Measurements from ENCODE around the gene NR3C1. TPM values are rescaled to one million over a fixed set of nuclear protein-coding genes. Genes with fewer than 3 reads are reported as not detected.

NR3C1 gene
- total and polyA plus RNA-seq, 2 of the 4 experiments (the other 2 are of a cell fraction), result 13.7 to 77.4 TPM

DNA sequence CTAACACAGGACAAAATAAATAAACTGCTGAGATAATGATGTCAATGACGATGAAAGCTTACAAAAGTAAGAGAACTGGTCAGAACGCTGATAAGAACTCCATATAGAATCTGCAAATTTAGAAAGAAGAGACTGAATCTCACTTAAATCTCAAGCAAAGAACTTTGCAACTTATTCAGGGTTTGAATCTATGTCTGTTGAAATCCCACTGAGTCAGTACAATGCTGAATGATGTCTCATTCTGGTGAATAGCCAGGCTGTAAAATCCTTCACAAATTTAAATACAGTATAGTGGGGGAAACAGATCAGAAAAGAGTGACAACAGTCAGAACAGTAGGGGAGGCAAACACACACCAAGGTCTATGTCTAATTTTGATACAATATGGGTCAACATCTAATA is 38.9 kb upstream of the NR3C1 start:
- Histone ChIP-seq H3K56ac (ENCODE audit: extremely low read depth, insufficient read depth, low read length) (no peak overlapping the region), H3K9me3 (ENCODE audit: control insufficient read depth, insufficient read depth, low read length) (no peaks in the 10 kb centered on the region), H3K4ac (ENCODE audit: low read depth, low read length) (no peak overlapping the region), H3K4me2 (ENCODE audit: low read depth, low read length) (peak overlapping the region; percentile 43; the same call in 1 of the 2 replicates), H4K8ac (ENCODE audit: low read depth in 2 of 2, low read length in 2 of 2) (no peak overlapping the region; a peak in 1 of 4 replicates), H3K79me1 (ENCODE audit: low read depth in 1 of 2, low read length in 2 of 2) (no peaks in the 10 kb centered on the region), H4K91ac (ENCODE audit: insufficient read depth, low read depth, low read length) (no peak overlapping the region), H3K14ac (replicated peaks; ENCODE audit: low read depth, low read length) (no peak overlapping the region), H2BK20ac (ENCODE audit: low read depth, low read length) (no peak overlapping the region), H3K23ac (ENCODE audit: low read depth, low read length) (no peak overlapping the region; the same call in 1 of the 2 replicates), H2BK5ac (ENCODE audit: low read depth, low read length, poor library complexity, severe bottlenecking) (no peak overlapping the region), H3K36me3 (ENCODE audit: control insufficient read depth, insufficient read depth, low read length) (no peaks in the 10 kb centered on the region), H3K27me3 (ENCODE audit: control insufficient read depth, insufficient read depth, low read length) (no peaks in the 10 kb centered on the region), H3K4me3 (ENCODE audit: insufficient read depth, low read depth, low read length) (no peak overlapping the region), H2AFZ (replicated peaks; ENCODE audit: low read length, poor library complexity) (no peak overlapping the region), H3K18ac (ENCODE audit: low read depth, low read length) (no peak overlapping the region), H4K5ac (ENCODE audit: low read depth, low read length) (no peak overlapping the region), H2BK15ac (ENCODE audit: low read depth, low read length) (no peak overlapping the region), H2AK9ac (replicated peaks; ENCODE audit: low read depth, low read length, poor library complexity) (no peak overlapping the region), H3K9me1 (ENCODE audit: insufficient read depth, low read length) (0 out of 2 replicates have a peak, but pooled peaks cover 4% of the 10 kb centered on the region), H2BK120ac (ENCODE audit: low read depth, low read length) (no peak overlapping the region; the same call in 1 of the 2 replicates), H4K20me1 (ENCODE audit: insufficient read depth, low read length) (no peaks in the 10 kb centered on the region), H3K9ac (ENCODE audit: low read depth, low read length) (no peak overlapping the region), H2AK5ac (ENCODE audit: low read depth, low read length) (no peak overlapping the region), H3K4me1 (ENCODE audit: control insufficient read depth, insufficient read depth, low read length) (no peaks in the 10 kb centered on the region; the same call in 1 of the 2 replicates), H3K27ac (ENCODE audit: insufficient read depth, low read length) (no peak overlapping the region)
- dilution Hi-C loops (cut with HindIII; ENCODE audit: low sequenced_read_pairs, unreplicated experiment) (no loop called here), intact Hi-C loops (cut with micrococcal nuclease) (no loop called here), in situ Hi-C loops (cut with MboI; ENCODE audit: low sequenced_read_pairs) (no loop called here)
- peak; percentile 79 for ATAC-seq (ENCODE audit: low read depth)
- no TSS peak for BruUV-seq (replicated peaks)
- no CpG with 5 or more reads among the region's 2 CpGs for WGBS, 2 experiments (ENCODE audit: extremely low coverage in 2 of 2, insufficient read length in 1 of 2)
- peak; percentile 71 for DNase-seq
- TF ChIP-seq NFE2L2 (IDR thresholded peaks at IDR 0.05; ENCODE audit: low read depth, low read length), result no peak
- no peak for TF ChIP-seq SMC3 (IDR thresholded peaks at IDR 0.05; ENCODE audit: low read depth, low read length)
- peak; percentile 15; the same call in 1 of the 2 replicates for TF ChIP-seq MAFK (IDR thresholded peaks at IDR 0.05; ENCODE audit: low read depth, low read length)
- TF ChIP-seq FOS (IDR thresholded peaks at IDR 0.05; ENCODE audit: low read depth, low read length), result 0 out of 2 replicates have a peak, but pooled peaks have one; percentile 10
- TF ChIP-seq RAD21 (IDR thresholded peaks at IDR 0.05; ENCODE audit: low read length), result no peak
- peak; percentile 64 for TF ChIP-seq CEBPB (IDR thresholded peaks at IDR 0.05; ENCODE audit: low read depth, low read length)
- TF ChIP-seq, protein P1, sequence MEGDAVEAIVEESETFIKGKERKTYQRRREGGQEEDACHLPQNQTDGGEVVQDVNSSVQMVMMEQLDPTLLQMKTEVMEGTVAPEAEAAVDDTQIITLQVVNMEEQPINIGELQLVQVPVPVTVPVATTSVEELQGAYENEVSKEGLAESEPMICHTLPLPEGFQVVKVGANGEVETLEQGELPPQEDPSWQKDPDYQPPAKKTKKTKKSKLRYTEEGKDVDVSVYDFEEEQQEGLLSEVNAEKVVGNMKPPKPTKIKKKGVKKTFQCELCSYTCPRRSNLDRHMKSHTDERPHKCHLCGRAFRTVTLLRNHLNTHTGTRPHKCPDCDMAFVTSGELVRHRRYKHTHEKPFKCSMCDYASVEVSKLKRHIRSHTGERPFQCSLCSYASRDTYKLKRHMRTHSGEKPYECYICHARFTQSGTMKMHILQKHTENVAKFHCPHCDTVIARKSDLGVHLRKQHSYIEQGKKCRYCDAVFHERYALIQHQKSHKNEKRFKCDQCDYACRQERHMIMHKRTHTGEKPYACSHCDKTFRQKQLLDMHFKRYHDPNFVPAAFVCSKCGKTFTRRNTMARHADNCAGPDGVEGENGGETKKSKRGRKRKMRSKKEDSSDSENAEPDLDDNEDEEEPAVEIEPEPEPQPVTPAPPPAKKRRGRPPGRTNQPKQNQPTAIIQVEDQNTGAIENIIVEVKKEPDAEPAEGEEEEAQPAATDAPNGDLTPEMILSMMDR (conservative IDR thresholded peaks at IDR 0.05; ENCODE audit: low read depth, low read length), result no peak
- TF ChIP-seq MXI1 (IDR thresholded peaks at IDR 0.05; ENCODE audit: borderline replicate concordance, low read depth, low read length), result no peak
- no peak for TF ChIP-seq BHLHE40 (IDR thresholded peaks at IDR 0.05; ENCODE audit: low read depth, low read length)
- no peak for TF ChIP-seq CHD1 (IDR thresholded peaks at IDR 0.05; ENCODE audit: low read depth, low read length)
- no peak for TF ChIP-seq MAZ (IDR thresholded peaks at IDR 0.05; ENCODE audit: borderline replicate concordance, low read depth, low read length)
- no peak for TF ChIP-seq RCOR1 (IDR thresholded peaks at IDR 0.05; ENCODE audit: insufficient replicate concordance, low read length)
- TF ChIP-seq, protein P2, sequence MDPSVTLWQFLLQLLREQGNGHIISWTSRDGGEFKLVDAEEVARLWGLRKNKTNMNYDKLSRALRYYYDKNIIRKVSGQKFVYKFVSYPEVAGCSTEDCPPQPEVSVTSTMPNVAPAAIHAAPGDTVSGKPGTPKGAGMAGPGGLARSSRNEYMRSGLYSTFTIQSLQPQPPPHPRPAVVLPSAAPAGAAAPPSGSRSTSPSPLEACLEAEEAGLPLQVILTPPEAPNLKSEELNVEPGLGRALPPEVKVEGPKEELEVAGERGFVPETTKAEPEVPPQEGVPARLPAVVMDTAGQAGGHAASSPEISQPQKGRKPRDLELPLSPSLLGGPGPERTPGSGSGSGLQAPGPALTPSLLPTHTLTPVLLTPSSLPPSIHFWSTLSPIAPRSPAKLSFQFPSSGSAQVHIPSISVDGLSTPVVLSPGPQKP (IDR thresholded peaks at IDR 0.05; ENCODE audit: borderline replicate concordance, low read depth, low read length), result no peak
- no peak for TF ChIP-seq RFX5 (IDR thresholded peaks at IDR 0.05; ENCODE audit: low read depth, low read length)
- TF ChIP-seq POLR2A (IDR thresholded peaks at IDR 0.05; ENCODE audit: low read depth, low read length), result no peak
- TF ChIP-seq, protein P3, sequence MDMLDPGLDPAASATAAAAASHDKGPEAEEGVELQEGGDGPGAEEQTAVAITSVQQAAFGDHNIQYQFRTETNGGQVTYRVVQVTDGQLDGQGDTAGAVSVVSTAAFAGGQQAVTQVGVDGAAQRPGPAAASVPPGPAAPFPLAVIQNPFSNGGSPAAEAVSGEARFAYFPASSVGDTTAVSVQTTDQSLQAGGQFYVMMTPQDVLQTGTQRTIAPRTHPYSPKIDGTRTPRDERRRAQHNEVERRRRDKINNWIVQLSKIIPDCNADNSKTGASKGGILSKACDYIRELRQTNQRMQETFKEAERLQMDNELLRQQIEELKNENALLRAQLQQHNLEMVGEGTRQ (IDR thresholded peaks at IDR 0.05; ENCODE audit: low read depth, low read length), result no peak
- CTCF ChIA-PET, result interaction anchor here (0.6 kb wide), 1 partner anchor 189 kb away, joined by 3 read pairs; no protein-coding TSS in a partner anchor
- POLR2A ChIA-PET (ENCODE audit: unreplicated experiment), result no interaction called here
